ENCODE results near the gene GRIA1.

Gene GRIA1

GRCh38 chr5:153500178-153500577, 9.7 kb downstream of the GRIA1 start:
- DNase-seq: no peak

DNA sequence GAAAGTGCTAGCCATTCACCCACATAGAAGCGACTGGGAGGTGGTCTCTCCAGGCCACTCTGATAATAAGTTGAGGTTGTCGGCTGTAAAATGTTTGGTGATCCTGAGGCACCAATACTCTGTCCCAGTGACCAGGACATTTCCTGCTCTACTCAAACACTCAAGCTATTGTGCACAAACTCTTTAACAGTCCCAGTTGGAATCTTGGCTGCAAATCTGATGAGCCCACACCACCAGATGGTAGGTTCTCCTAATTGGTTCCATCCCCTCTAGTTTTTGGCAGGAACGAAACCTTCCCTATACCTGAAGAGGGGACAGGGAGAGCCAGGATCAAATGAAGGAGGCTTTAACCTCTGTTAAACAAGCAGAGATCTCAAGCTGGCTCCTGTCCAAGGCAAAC, 14.3 kb downstream of the GRIA1 start:
- DNase-seq: no peak

- no peak for DNase-seq
Measured at GRCh38 chr5:153508700-153509099, 18.2 kb downstream of the GRIA1 start.

DNA sequence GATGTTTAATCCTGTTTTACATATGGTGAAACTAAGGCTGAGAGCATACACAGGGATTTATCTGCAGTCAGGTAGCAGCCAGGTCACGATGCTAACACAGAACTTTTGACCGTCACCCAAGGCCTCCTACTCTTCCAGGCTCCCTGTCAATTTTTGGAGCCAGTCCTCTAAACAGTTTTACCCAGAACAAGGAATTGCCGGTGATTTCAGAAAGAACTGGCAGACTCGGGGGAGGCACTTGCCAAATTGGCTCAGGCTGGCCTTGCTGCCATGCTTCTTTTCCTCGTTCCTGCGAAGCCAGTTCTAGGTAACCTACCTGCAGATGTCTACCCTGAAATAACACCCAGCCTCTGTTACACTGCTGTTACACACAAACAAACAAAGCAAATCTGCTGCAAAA, 21.2 kb downstream of the GRIA1 start:
- DNase-seq: no peak

- peak; percentile 30 for DNase-seq
Measured at GRCh38 chr5:153513156-153513555, 22.7 kb downstream of the GRIA1 start.

GRCh38 chr5:153515301-153515700, 24.8 kb downstream of the GRIA1 start:
- DNase-seq: no peak

DNA sequence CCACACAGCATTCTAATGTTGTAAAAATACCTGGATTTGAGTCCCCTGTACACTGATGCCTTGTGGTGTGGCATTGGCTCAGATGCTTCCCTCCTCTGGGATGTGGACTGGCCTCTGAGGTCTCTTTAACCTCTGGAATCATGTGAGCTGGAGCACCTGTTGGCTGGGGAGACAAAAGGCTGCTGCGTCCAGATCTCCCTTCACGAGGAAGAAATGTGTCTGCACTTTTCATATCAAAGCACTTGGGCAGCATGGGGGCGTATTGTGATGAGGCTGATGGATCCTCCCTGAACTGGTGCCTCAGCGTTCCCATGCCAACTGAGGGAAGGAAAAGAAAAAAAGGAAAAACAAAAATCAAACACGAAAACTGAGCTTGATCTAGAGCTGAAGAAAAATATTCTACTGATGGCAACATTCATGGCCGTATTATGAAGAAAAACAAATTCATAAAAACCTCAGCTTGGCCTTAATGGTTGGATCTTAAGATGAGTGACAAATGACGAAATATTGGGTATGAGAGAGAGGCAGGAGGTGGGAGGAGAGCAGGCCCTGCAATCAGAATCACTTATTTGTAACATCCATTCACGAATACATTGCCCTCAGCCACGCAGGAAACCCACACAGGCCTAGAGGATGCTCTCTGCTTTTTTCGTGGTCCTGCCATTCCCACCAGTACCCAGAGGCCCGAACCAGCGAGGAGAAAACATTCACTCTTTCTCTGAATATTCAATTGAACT, 26.2 kb downstream of the GRIA1 start:
- no peak for DNase-seq

GRCh38 chr5:153517241-153517611, 26.8 kb downstream of the GRIA1 start:
- DNase-seq: peak; percentile 23

DNA sequence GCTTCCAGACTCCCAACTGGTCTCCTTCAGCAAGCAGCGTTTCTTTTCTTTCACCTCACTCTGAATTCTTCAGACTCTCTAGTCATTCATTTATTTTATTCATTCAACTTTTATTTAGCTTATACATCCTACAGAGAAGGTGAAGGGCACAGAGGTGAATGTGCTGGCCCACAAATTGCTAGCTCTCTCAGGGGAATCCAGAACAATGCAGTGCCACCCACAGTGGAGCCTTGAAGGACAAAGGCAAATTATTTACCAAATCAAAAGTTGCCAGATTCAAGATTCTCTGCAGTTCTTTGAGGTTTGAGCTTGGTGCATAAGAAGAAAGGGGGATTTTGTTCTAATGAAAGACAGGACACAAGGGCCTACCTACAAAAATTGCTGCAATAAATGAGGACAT, 29.7 kb downstream of the GRIA1 start:
- DNase-seq: no peak

GRCh38 chr5:153520952-153521351, 30.5 kb downstream of the GRIA1 start:
- DNase-seq: no peak

GRCh38 chr5:153523211-153523610, 32.7 kb downstream of the GRIA1 start:
- DNase-seq: no peak

DNA sequence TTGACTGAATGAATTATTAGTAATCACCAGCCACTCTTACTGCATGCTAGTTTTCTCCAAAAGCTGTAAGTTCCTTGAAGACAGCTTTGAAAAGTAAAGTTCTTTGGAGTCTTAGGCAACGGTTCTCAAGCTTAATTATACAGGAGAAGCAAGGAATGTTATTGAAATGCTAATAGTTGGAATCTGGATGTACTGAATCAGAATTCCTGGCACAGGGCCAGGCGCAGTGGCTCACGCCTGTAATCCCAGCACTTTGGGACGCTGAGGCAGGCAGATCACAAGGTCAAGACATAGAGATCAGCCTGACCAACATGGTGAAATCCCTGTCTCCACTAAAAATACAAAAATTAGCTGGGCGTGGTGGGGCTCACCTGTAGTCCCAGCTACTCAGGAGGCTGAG, 33.4 kb downstream of the GRIA1 start:
- DNase-seq: no peak

DNA sequence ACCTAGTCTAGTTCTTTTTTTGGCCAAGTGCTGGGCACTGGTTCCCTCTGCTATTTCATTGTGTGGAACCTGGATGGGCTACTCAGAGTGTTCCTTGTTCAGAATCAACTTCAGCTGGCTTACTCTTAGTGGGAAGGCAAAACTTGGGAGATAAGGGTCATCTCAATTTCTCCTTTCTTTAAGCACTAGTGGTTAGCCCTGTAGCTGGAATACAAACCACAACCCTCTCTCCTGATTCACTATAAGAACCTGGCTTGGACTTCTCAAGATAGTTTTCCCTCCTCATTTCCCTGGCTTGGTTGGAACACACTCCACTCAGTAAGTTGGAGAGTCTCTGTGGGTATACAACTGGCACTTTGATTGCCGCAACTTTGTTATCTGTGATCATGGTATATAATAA, 35.1 kb downstream of the GRIA1 start:
- no peak for DNase-seq

- no peak for DNase-seq
Measured at GRCh38 chr5:153530357-153531143, 40.1 kb downstream of the GRIA1 start.

DNA sequence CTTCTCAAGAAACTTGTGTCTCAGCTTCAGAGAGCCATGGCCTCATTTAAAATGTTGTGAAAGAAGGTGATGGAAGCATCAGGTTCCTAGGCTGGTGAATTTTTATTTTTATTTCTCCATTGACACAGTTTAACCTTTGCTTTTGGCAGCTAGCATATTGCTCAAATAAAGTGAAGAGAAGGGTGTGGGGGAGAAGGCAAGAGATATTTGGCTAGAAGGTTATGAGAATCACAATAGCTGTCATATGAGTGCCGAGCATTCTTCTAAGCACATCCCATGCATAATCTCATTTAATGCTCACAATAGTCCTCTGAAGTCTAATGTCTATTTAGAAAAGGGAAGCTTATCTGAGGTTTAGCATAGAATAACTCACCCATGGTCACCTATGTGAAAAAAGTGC, 43.1 kb downstream of the GRIA1 start:
- no peak for DNase-seq

DNA sequence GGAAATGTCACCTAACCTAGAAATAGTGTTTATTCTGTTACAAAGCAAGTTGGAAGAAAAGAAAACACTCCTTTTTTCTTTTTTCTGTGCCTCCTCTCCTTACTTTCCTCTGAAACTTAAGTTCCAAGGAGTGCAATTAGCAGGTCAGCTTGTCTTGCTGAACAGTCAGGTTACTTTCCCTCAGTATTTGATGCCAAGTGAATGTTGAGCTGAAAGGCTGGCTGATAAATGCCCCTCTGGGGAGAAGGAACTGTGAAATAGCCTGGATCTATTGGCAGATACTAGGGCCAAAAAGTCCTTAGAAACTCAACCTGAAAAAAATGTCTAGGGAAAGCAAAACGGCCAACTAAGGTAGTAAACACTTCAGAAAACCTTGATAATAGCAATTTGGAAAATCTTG, 43.6 kb downstream of the GRIA1 start:
- no peak for DNase-seq

- no peak for DNase-seq
Measured at GRCh38 chr5:153537207-153537606, 46.7 kb downstream of the GRIA1 start.

DNA sequence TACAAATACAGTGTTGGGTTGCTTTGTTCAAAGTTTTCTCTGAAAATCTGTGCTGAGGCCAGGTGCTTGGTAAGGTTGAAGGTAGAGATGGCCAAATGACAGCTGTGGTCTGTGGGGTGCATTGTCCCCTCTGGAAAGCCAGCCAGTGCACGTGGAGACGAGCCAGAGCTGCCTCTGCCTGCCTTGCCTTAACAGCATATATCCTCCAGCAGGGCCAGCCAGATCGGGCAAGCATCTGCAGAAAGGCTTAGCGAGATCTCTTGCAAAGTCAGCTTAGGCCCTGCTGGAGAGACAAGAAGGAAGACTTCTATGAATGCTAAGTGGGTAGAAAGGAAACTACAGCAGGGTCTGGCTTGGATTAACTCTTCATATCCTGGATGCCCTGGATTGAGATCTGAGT, 49.5 kb downstream of the GRIA1 start:
- DNase-seq: no peak

- no peak for DNase-seq
Measured at GRCh38 chr5:153542536-153542935, 52.1 kb downstream of the GRIA1 start.

- no peak for DNase-seq
Measured at GRCh38 chr5:153543288-153543687, 52.8 kb downstream of the GRIA1 start.

GRCh38 chr5:153543959-153544470, 53.5 kb downstream of the GRIA1 start:
- DNase-seq: no peak

- DNase-seq: no peak
Measured at GRCh38 chr5:153544706-153545105, 54.2 kb downstream of the GRIA1 start.

DNA sequence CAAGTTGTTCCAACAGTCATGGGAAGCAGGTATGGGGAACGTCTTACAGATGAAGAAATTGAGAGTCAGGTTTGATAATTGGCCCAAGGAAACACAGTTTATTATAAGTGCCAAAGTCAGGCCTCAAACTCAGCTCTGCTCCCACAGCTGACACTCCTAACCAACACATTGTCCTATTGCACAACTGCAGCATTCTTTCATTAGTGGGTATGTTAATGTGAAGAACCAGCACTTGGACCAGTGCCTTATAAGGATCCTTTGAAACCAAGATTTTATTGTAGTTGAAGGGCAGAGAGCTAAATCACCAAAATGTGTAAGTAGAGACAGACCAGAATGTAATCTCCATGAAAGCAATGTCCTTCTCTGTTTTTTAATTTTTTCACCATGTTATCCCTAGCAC, 56.1 kb downstream of the GRIA1 start:
- DNase-seq: no peak

DNA sequence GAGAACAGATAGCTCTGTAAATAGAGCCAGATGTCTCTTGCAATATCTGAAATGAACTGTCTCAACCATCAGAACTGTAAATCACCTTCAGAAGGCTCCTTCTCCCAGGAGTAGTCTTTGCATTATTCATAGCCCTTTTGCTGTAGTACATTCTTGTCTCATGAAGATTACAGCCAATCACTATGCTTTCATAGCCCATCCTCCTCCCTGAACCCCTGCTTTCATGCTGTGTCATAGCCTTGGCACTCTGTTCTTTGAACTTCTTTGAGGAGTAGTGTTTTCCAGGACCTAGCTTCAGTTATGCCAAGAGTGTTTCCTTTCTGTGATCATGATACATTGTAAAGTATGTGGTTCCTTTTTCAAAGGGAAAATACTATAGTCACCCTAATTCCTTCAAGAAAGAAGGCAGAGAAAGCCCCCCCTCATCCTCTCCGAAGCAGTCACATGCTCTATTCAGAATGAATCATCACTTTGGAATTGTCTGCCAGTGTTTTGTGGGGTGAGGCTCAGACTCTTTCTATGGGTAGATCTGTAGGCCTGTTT, 61.1 kb downstream of the GRIA1 start:
- DNase-seq: no peak
